ENCODE results near the gene SULT2A1.

- TF ChIP-seq CTCF (conservative IDR thresholded peaks at IDR 0.05; ENCODE audit: low read depth, low read length) (no peak), CEBPB (IDR thresholded peaks at IDR 0.05; ENCODE audit: low read depth, low read length) (no peak), NFE2L2 (IDR thresholded peaks at IDR 0.05; ENCODE audit: low read depth, low read length) (peak; percentile 85), RAD21 (IDR thresholded peaks at IDR 0.05; ENCODE audit: low read length) (no peak), USF2 (IDR thresholded peaks at IDR 0.05; ENCODE audit: low read depth, low read length) (no peak), POLR2A (IDR thresholded peaks at IDR 0.05; ENCODE audit: low read depth, low read length) (no peak), MXI1 (IDR thresholded peaks at IDR 0.05; ENCODE audit: borderline replicate concordance, low read depth, low read length) (no peak)
Measured at GRCh38 chr19:47895165-47895782, 9.2 kb upstream of the SULT2A1 start.

Data from IMR-90 (cell line).